Activated CD4-positive, alpha-beta T cell treated with anti-CD3 and anti-CD28 coated beads, Interleukin-2, amount 50 U/mL, for 4 hours (primary cell): ENCODE results near the gene SLAMF6.

Experiments used
- DNase-seq, 2 experiments: peaks; one replicate each; pipeline ENCODE4 v3.0.0-alpha.2; 2020

SLAMF6 gene

DNA sequence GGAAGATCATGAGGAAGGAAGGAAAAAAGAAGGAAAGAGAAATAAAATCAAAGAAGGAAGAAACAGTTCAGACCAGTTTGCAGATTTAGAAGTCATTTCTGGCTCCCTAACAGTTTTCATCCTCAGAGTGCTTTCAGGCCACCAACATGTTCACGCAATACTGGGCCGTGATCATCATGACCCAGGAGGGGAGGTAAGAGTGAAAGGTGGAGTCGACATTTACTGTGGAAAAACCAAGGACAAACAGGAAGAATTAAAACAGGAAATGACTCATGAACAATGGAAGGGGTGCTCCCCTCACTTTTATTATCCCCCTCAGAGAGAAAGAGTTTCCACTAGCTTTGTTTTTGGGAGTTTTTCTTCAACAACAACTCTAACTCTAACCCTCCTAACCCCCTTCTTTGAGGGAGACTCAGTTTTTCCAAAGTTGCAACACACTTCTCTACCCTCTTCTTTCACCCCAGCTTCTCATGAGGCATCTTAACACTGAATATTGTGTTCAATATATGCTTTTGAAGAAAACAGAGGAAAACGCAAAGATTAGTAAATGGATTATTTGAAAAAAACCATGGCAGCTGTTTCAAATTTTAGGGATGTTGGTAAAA lies 62.3 kb downstream of the SLAMF6 start:
- DNase-seq: peak; percentile 36 to 40

DNA sequence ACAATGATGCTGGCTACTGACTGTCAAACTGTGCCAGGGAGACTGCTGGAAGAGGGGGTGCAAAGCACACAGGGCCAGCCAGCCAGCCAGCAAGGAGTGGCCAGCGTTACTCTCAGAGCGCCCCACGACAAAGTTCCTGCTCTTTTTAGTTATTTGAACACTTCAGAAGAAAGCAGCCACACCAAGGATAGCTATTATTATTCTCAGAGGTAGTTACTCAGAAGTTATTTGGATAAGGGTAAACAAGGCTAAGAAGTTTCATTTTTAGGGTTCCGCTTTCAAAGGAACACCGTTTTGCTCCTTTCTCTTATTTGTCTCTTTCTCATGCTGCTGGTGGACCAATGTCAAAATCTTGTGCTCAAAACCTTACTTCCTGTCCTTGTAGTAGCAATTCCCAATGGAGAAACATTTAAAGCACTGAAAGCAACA lies 62.8 kb downstream of the SLAMF6 start:
- DNase-seq: peak in 1 of 2 experiments; percentile 7

GRCh38 chr1:160459687-160460086 lies 63.4 kb downstream of the SLAMF6 start:
- peak in 1 of 2 experiments; percentile 12 for DNase-seq

DNA sequence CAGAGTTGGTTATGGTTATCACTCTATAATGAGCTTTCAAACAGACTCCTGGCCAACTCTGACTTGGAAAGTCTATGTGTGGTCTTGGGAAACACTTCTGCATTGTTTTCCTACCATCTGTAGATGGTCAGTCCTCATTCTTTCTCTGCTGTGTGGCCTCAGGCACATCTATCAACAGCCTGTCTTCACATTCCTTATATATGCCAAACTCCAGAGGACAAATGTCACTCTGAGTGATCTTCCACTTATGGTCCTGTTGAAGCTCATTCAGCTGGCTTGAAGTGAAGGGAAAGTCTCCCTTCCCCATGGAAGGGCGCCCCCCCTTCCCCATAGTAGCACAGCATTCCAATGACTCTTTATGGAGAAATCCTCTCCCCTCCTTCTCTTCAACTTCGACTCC lies 64.0 kb downstream of the SLAMF6 start:
- DNase-seq: no peak

- no peak for DNase-seq
Observed at GRCh38 chr1:160455153-160455517, 67.9 kb downstream of the SLAMF6 start.

- no peak for DNase-seq
Observed at GRCh38 chr1:160454371-160455152, 68.5 kb downstream of the SLAMF6 start.

GRCh38 chr1:160453443-160453842 lies 69.6 kb downstream of the SLAMF6 start:
- peak in 1 of 2 experiments; percentile 44 for DNase-seq

DNA sequence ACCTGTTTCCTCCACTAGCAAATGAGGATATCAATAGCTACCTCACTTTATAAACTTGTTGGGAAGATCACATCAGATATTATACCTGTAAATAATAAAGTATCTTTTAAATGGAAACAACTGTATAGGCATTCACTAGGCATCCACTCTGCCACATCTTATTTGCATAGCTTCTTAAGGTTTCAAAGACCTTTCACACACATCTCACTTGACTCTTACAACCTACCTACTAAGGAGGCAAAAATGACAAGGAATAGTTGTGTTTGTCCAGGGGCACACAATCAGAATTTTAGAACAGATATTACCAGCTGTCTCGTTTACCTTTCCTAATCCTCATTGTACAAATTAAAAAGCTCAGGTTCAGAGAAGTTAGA lies 71.2 kb downstream of the SLAMF6 start:
- DNase-seq: no peak

- no peak for DNase-seq
Observed at GRCh38 chr1:160451119-160451858, 71.8 kb downstream of the SLAMF6 start.

- DNase-seq: no peak
Observed at GRCh38 chr1:160449494-160449893, 73.6 kb downstream of the SLAMF6 start.

DNA sequence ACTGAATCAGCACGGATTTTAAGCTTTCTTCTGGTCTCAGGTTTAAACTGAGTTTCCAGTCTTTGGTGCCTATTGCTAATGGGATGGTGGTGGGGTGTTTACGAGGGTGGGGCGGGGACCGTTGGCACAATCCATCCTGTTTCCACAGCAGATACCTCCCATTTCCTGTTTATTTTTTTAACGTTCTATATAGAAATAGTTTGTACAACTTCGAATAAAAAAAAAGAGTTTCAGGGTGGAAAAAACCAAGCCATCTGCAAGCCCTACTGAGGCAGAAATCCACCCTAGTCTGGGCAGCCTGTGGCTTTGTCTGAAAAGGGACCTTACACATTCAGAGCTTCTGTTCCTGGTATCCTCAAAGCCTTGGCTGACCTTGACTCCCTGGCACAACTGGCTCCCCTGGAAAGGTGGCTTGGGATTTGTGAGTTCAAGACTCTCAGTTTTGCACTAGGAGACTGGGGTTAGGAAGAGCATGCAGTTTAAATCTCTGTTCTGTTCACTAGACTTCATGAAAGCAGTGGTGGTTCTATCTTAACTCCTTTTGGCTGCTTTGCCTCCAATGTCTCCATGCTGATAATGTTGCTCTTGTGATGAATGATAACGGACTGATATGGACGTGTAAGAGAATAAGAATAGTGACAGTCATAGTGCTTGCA lies 76.0 kb downstream of the SLAMF6 start:
- DNase-seq: no peak

DNA sequence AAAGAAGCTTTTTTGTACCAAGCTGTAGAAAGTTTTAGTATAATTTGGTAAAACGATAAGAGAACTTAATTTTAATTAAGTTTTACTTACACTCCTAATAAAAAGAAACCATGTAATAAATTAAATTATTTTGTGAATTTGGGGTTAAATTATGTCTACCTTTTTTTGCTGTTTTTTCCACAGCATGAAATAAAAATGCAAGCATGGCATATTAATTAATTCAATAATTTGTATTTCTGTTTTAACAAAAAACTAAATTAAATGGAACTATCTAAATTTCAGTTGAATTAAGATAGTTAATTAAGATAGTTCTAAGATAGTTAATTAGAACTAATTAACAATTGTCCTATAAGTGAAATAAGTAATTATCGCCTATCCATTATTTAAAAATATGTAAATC lies 83.3 kb downstream of the SLAMF6 start:
- DNase-seq: no peak

DNA sequence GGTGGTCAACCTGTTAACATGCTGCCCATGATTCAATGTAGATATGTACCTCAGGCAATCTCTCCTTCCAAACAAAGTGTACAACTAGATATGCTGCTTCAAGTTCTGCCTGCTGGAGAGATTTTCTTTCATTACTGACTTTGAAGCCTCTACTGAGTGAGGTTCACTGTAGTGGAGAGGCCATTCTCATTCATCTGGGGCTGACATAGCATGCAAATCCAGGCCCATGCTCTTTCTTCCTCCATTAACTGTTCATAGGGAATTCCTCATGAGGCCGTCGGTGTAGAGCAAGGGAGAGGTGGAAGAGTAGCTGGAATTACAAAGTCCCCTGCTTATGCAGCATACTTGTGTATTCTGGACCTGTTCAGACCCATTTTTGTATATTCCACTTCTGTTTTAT lies 84.1 kb downstream of the SLAMF6 start:
- DNase-seq: no peak

DNA sequence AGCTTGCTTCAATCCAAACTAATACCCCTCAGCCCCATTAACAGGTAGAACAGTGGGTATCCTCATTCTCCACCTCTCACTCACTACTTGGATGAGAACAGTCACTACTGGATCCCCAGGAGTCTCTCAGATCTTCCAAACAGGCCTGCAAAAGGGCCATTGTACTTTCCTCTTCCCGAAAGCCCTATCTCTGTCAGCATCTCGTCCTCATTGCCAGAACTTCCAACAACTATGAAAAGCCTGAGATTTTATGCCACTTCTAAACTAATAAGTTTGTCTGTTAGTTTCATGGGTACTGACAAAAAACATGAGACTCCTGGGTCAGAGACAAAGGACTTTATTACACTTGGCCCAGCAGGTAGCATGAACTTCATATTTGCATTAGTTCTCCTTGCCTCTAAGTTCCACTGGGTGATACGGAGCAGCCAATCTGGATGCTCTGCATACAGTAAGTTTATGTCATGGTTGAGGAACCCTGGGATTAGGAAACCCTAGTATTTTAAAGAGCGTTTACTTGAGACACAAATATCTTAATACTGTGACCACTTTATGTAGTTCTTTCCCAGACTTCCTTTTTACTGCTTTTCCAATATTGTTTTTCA lies 84.6 kb downstream of the SLAMF6 start:
- no peak for DNase-seq

GRCh38 chr1:160437432-160438316 lies 85.4 kb downstream of the SLAMF6 start:
- DNase-seq: no peak

GRCh38 chr1:160436966-160437365 lies 86.1 kb downstream of the SLAMF6 start:
- DNase-seq: no peak
